ENCODE results near the gene NDUFA1.
"Not testable (repeated sequence)": the region's sequence is repeated elsewhere in the genome, so short reads cannot be mapped to it uniquely, and the experiment has no call there.

The NDUFA1 gene

DNA sequence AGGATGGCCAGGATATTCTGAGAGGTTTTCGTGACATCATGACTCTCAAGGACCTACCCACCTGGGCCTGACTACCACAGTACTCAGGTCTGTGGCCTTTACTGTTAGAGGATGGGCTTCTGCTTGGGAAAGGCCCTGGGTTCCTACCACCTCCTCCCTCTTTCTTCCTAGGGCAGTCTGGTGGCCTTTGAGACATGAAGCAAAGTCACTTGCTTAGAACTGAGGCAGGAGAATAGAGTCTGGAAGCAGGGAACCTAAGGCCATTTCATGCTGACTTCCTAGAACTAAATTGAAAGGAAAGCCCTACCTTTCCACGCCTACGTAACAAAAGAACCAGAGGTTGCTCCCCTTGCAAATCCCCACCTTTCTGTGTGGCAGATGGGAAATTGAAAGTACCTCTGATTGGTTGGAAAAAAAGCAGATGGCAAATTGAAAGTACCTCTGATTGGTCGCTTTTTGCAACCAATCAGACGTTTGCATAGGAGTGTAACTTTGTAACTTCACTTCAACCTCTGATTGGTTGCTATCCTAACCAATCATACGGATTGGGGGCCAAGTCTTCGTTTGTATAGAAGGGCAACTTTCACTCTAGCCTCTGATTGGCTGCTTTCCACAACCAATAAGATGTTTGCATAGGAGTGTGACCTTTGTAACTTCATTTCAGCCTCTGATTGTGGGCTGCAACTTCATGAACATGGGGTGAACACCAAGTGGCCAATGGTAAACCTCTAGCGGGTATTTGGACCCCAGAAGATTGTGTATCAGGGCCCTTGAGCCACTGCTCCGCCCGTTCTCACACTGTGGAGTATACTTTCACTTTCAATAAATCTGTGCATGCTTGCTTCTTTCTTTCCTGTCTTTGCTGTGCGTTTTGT, 14.2 kb downstream of the NDUFA1 start:
- Mint-ChIP-seq H3K4me3 (no peak overlapping the region), H3K27ac (no peak overlapping the region)

DNA sequence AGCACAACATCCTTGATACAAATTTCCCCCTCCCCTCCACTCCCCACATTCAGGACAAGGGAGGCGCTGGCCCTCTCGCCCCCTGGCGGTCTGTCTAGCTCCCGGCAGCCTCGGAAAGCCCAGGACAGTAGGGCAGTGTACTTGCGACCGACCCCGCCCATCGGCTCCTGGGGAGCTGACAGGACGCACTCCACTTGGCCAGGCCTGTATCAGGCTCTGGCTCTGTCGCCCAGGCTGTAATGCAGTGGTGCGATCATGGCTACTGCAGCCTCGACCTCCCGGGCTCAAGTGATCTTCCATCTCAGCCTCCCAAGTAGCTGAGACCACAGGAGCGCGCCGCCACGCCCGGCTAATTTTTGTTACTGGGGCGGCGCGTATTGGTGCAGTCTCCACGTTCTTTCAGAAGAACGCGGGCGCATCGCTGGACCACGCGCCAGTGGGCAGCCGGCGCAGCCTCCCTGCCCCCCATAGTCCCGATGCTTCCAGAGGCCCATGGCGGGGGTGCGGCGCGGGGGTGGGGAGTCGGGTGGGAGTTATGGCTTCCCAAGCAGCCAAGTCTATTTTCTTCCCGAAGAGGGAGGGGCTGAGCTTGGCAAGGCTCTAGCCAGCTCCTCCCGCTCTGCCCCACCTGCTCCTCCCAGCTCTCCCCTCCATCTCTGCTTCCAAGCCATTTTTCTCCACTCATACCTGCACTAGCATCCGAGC, 16.2 kb downstream of the NDUFA1 start:
- Mint-ChIP-seq H3K9me3 (no peaks in the 10 kb centered on the region), H3K4me1 (ENCODE audit: low read depth) (peaks cover 7% of the 10 kb centered on the region), H3K27me3 (peaks cover 7% of the 10 kb centered on the region), H3K36me3 (ENCODE audit: low read depth) (no peaks in the 10 kb centered on the region), H3K27ac (no peak overlapping the region), H3K4me3 (peak overlapping the region; percentile 38)
- DNase-seq: peak; percentile 66

More for the DNA sequence above, 14.2 kb downstream of the NDUFA1 start:
- peaks cover 11% of the 10 kb centered on the region for H3K27me3 Mint-ChIP-seq
- H3K4me1 Mint-ChIP-seq (ENCODE audit: low read depth): peaks cover 9% of the 10 kb centered on the region
- no peaks in the 10 kb centered on the region for H3K36me3 Mint-ChIP-seq (ENCODE audit: low read depth)
- no peaks in the 10 kb centered on the region for H3K9me3 Mint-ChIP-seq
- DNase-seq: no peak

DNA sequence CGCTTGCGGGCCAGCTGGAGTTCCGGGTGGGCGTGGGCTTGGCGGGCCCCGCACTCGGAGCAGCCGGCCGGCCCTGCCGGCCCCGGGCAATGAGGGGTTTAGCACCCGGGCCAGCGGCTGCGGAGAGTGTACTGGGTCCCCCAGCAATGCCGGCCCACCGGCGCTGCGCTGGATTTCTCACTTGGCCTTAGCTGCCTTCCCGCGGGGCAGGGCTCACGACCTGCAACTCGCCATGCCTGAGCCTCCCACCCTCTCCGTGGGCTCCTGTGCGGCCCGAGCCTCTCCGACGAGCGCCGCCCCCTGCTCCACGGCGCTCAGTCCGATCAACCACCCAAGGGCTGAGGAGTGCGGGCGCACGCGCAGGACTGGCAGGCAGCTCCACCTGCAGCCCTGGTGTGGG, 19.0 kb downstream of the NDUFA1 start:
- not testable (repeated sequence) for H3K4me1 Mint-ChIP-seq (ENCODE audit: low read depth); H3K9me3 Mint-ChIP-seq; H3K36me3 Mint-ChIP-seq (ENCODE audit: low read depth); H3K27ac Mint-ChIP-seq; DNase-seq; H3K4me3 Mint-ChIP-seq; H3K27me3 Mint-ChIP-seq

DNA sequence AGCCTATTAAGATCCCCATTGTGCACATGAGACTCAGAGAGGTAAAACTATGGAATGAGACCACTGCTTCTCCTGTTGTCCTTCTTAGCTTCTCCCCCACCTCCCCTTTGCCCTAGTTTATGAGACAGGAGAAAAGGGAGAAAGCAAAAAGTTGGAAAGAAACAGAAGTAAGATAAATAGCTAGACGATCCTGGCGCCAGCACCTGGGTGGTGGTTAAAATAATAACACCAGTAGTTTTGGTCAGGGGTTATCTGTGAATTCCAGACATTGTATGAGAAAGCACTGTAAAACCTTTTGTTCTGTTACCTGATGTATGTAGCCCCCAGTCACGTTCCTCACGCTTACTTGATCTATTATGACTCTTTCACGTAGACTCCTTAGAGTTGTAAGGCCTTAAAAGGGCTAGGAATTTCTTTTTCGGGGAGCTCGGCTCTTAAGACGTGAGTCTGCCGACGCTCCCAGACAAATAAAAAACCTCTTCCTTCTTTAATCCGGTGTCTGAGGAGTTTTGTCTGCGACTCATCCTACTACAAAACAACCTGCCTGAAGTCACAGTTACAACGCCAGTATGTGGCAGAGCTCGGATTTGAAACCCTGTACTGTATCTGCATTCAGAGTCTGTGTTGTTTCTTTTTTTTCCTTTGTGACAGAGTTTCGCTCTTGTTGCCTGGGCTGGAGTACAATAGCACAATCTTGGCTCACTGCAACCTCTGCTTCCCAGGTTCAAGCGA, 20.5 kb downstream of the NDUFA1 start:
- not testable (repeated sequence) for H3K9me3 Mint-ChIP-seq; H3K27me3 Mint-ChIP-seq; DNase-seq; H3K27ac Mint-ChIP-seq; H3K36me3 Mint-ChIP-seq (ENCODE audit: low read depth); H3K4me1 Mint-ChIP-seq (ENCODE audit: low read depth); H3K4me3 Mint-ChIP-seq

DNA sequence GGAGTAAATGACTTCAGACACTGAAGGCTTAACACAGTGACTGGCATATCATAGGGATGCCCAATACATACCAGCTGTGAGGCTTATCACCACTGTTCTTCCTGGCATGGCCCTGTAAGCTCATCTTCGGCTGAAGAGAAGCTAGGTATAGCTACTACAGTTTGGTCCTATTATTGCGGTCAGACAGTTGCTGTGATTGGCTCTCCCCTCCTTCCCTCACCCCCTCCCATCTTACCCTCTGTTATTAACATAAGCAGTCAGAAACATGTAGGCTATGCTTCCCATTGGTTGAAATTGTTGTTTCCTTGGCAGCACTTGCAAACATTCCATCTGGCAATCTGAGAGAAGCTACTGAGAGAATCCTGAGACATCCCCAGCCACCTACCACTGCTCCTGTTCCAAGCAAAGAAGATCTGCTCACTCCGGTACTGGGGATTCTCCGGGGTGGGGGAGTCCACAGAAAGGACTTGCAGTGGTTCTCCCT, 24.3 kb downstream of the NDUFA1 start, which contains the start of gene AKAP14:
AKAP14 (plus strand) TSS at position 51 of the 484 bp plus-strand sequence. CDS start 7,331 bp downstream, outside the sequence.
- no peak for DNase-seq
- Mint-ChIP-seq H3K4me3 (no peak within 1 kb of the TSS), H3K27me3 (no peaks in the 10 kb centered on the region), H3K4me1 (ENCODE audit: low read depth) (peaks cover under 1% of the 10 kb centered on the region), H3K36me3 (ENCODE audit: low read depth) (no peaks in the 10 kb centered on the region), H3K9me3 (no peaks in the 10 kb centered on the region), H3K27ac (no peak within 1 kb of the TSS)

DNA sequence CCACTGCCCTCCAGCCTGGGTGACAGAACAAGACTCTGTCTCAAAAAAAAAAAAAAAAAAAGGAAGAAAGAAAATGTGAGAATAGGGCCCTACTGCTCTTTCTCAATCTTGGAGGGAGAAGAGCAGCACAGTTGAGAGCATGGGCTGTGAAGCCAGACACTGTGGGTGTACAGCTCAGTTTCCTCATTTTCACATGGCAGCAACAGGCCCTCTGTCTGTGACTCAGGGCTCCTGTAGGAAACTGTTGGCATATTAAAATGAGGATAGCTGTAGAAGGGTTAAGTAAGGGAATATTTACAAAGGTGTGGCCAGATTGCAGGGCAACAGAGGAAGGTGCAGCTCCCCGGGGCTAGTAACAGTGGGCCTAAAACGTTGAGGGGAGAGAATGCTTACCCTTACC, 27.5 kb downstream of the NDUFA1 start:
- no peaks in the 10 kb centered on the region for H3K9me3 Mint-ChIP-seq
- H3K27ac Mint-ChIP-seq: no peak overlapping the region
- H3K4me1 Mint-ChIP-seq (ENCODE audit: low read depth): peaks cover 3% of the 10 kb centered on the region
- H3K4me3 Mint-ChIP-seq: no peak overlapping the region
- no peaks in the 10 kb centered on the region for H3K36me3 Mint-ChIP-seq (ENCODE audit: low read depth)
- DNase-seq: no peak
- H3K27me3 Mint-ChIP-seq: no peaks in the 10 kb centered on the region

DNA sequence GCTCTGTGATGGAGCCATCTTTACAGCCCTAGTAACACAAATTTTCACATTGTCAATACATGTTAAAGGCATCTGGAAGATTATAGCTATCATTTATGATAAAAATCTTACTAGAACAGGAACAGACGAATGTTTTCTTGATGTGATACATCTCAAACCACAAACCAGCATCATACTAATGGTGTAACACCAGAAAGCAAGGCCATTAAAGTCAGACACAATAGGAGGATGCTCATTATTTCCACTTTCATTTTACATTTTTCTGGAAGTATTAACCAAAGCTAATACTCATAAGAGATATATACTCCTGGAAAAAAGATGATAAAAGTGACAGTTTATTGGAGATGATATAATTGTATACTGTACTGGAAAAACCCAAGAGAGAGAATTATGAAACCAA, 29.3 kb downstream of the NDUFA1 start:
- no peaks in the 10 kb centered on the region for H3K27me3 Mint-ChIP-seq
- H3K4me1 Mint-ChIP-seq (ENCODE audit: low read depth): peaks cover 3% of the 10 kb centered on the region
- no peak for DNase-seq
- no peak overlapping the region for H3K4me3 Mint-ChIP-seq
- H3K36me3 Mint-ChIP-seq (ENCODE audit: low read depth): no peaks in the 10 kb centered on the region
- H3K9me3 Mint-ChIP-seq: no peaks in the 10 kb centered on the region
- H3K27ac Mint-ChIP-seq: no peak overlapping the region

DNA sequence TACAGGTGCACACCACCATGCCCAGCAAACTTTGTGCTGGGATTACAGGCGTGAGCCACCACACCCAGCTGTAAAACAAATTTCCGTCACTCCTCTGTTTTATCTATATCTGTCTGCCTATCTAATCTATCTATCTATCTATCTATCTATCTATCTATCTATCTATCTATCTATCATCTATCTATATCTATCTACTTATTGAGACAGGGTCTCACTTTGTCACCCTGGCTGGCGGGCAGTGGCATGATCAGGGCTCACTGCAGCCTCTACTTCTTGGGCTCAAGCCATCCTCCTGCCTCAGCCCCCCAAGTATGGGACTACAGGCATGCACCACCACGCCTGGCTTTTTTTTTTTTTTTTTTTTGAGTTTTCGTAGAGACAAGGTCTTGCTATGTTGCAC, 44.7 kb downstream of the NDUFA1 start:
- Mint-ChIP-seq H3K4me3 (no peak overlapping the region), H3K27ac (no peak overlapping the region), H3K27me3 (no peaks in the 10 kb centered on the region), H3K9me3 (no peaks in the 10 kb centered on the region), H3K4me1 (ENCODE audit: low read depth) (no peaks in the 10 kb centered on the region), H3K36me3 (ENCODE audit: low read depth) (no peaks in the 10 kb centered on the region)
- no peak for DNase-seq

DNA sequence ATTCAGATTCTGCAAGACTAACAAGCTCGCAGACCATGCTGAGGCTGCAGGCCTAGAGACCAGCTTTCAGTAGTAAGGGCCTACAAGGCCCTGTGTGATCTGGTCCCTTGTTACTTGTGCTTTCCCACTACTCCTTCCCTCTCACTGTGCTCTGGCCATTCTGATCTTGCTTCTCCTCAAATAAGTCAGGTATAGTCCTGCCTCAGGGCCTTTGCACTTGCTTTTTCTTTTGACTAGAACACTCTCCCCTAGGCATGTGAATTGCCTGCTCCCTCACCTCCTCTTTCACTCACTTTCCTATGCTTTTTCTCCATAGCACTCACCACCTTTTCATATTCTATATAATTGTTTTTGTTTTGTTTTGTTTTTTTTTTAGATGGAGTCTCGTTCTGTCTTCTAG, 46.2 kb downstream of the NDUFA1 start:
- peaks cover 2% of the 10 kb centered on the region for H3K36me3 Mint-ChIP-seq (ENCODE audit: low read depth)
- no peaks in the 10 kb centered on the region for H3K9me3 Mint-ChIP-seq
- H3K27ac Mint-ChIP-seq: no peak overlapping the region
- no peak overlapping the region for H3K4me3 Mint-ChIP-seq
- DNase-seq: no peak
- no peaks in the 10 kb centered on the region for H3K4me1 Mint-ChIP-seq (ENCODE audit: low read depth)
- H3K27me3 Mint-ChIP-seq: no peaks in the 10 kb centered on the region

DNA sequence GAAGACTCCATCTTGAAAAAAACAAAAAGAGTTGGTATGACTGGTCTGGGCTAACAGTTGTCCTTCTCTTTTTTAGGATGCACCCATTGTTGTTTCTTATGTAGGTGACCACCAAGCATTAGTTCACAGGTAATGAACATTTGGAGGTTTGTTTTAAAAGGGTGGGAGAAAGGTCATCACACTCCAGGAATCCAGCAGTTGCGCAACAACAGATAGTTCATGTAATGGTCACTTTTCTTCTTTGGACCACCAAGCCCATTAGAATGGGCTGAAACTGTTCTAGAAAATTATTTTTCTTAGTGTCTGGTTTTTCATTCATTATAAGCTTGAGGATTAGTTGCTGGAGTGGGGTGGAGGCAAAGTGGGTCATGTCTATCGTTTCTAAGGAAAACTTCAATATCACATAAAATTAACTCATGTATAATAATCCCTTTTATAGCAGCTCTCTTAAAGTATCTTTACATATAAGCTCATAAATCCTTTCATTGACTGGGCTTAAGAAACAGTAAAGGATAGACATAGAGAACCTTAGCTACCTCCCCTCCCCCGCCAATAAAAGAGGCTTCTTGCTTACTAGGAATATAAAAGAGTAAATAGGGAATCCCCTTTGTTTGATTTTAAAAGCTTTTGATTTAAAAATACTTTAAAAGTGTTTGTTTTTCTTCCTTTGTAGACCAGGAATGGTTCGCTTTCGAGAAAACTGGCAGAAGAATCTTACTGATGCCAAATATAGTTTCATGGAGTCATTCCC, 48.4 kb downstream of the NDUFA1 start:
- no peaks in the 10 kb centered on the region for H3K9me3 Mint-ChIP-seq
- H3K4me3 Mint-ChIP-seq: no peak overlapping the region
- DNase-seq: no peak
- H3K27ac Mint-ChIP-seq: no peak overlapping the region
- no peaks in the 10 kb centered on the region for H3K4me1 Mint-ChIP-seq (ENCODE audit: low read depth)
- no peaks in the 10 kb centered on the region for H3K27me3 Mint-ChIP-seq
- H3K36me3 Mint-ChIP-seq (ENCODE audit: low read depth): peaks cover 12% of the 10 kb centered on the region

DNA sequence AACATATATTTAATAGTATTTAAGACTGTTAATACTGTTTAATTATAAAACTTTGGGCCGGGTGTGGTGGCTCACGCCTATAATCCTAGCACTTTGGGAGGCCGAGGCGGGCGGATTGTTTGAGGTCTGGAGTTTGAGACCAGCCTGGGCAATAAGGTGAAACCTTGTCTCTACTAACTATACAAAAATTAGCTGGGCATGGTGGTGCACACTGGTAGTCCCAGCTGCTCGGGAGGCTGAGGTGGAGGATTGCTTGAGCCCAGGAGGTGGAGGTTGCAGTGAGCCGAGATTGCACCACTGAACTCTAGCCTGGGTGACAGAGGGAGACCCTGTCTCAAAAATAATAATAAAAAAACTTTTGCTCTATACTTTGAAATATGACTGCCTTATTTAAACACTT, 50.8 kb downstream of the NDUFA1 start:
- not testable (repeated sequence) for DNase-seq; H3K27ac Mint-ChIP-seq; H3K4me1 Mint-ChIP-seq (ENCODE audit: low read depth); H3K4me3 Mint-ChIP-seq; H3K27me3 Mint-ChIP-seq; H3K9me3 Mint-ChIP-seq
- H3K36me3 Mint-ChIP-seq (ENCODE audit: low read depth): peaks cover 20% of the 10 kb centered on the region
